GM19372 (cell line): ENCODE results near the gene ADPRS.

Experiments
- ATAC-seq: cut with Tn5 transposase; IDR thresholded peaks from one replicate; pipeline ENCODE4 v1.9.1; 2021; ENCODE audit warnings: mild to moderate bottlenecking, low read depth, moderate library complexity; ENCODE audit not compliant: unreplicated experiment

Gene ADPRS

GRCh38 chr1:36126797-36127500 lies 38.3 kb downstream of the ADPRS start:
- ATAC-seq = no peak

- no peak for ATAC-seq
Measured at GRCh38 chr1:36128126-36128904, 39.6 kb downstream of the ADPRS start.

- ATAC-seq = no peak
Measured at GRCh38 chr1:36128905-36129206, 40.2 kb downstream of the ADPRS start.

GRCh38 chr1:36132029-36132428 lies 43.3 kb downstream of the ADPRS start:
- ATAC-seq = no peak

GRCh38 chr1:36133484-36133883 lies 44.8 kb downstream of the ADPRS start:
- ATAC-seq = no peak

GRCh38 chr1:36134031-36134430 lies 45.3 kb downstream of the ADPRS start:
- no peak for ATAC-seq

GRCh38 chr1:36134505-36135329 lies 46.0 kb downstream of the ADPRS start:
- no peak for ATAC-seq

GRCh38 chr1:36135330-36135667 lies 46.6 kb downstream of the ADPRS start:
- ATAC-seq = no peak

GRCh38 chr1:36135796-36136195 lies 47.1 kb downstream of the ADPRS start:
- ATAC-seq = no peak

GRCh38 chr1:36136535-36136934 lies 47.8 kb downstream of the ADPRS start:
- no peak for ATAC-seq

- ATAC-seq = no peak
Measured at GRCh38 chr1:36137226-36137625, 48.5 kb downstream of the ADPRS start.

- ATAC-seq = no peak
Measured at GRCh38 chr1:36137776-36138175, 49.1 kb downstream of the ADPRS start.

- ATAC-seq = no peak
Measured at GRCh38 chr1:36139521-36139920, 50.8 kb downstream of the ADPRS start.

GRCh38 chr1:36142121-36142520 lies 53.4 kb downstream of the ADPRS start:
- ATAC-seq = no peak

GRCh38 chr1:36143424-36143823 lies 54.7 kb downstream of the ADPRS start:
- no peak for ATAC-seq
